HepG2 (cell line): ENCODE results near the gene ACSBG1. TPM values are rescaled to one million over a fixed set of nuclear protein-coding genes. Genes with fewer than 3 reads are reported as not detected.

Source experiments
- AGO1 ChIP-seq: fragments of 200-400 bp; formaldehyde crosslinking; IDR thresholded peaks from 2 replicates; pipeline ENCODE4 v1.6.1; 2017; ENCODE audit warnings: mild to moderate bottlenecking, low read depth, low read length, moderate library complexity; ENCODE audit not compliant: poor library complexity, severe bottlenecking
- ARID3A ChIP-seq: IDR thresholded peaks from 2 replicates; pipeline ENCODE4 v1.6.1; 2012; ENCODE audit warnings: low read depth, low read length, improper control_type of control experiment
- ARNT ChIP-seq: fragments of 450-650 bp; IDR thresholded peaks from 2 replicates; pipeline ENCODE4 v1.6.1; 2017
- BRF2 ChIP-seq: sonication (generic); formaldehyde crosslinking; IDR thresholded peaks from 2 replicates; pipeline ENCODE4 v1.8.1; 2022; ENCODE audit warnings: mild to moderate bottlenecking, missing genetic modification reagents
- CENPX ChIP-seq: sonication (generic); formaldehyde crosslinking; IDR thresholded peaks from 2 replicates; pipeline ENCODE4 v1.9.0; 2021; ENCODE audit warnings: mild to moderate bottlenecking, missing genetic modification reagents, moderate library complexity
- CERS6 ChIP-seq: sonication (generic); formaldehyde crosslinking; IDR thresholded peaks from 2 replicates; pipeline ENCODE4 v1.5.0; 2020; ENCODE audit warnings: missing genetic modification reagents
- ELF1 ChIP-seq: sonication (generic); formaldehyde crosslinking; IDR thresholded peaks from 2 replicates; pipeline ENCODE4 v1.4.0; 2020; ENCODE audit warnings: missing genetic modification reagents
- ETV5 ChIP-seq: IDR thresholded peaks from 2 replicates; pipeline ENCODE4 v1.6.1; 2018; ENCODE audit warnings: missing biosample characterization, missing genetic modification reagents, inconsistent platforms, borderline replicate concordance
- MTF2 ChIP-seq: sonication (generic); formaldehyde crosslinking; IDR thresholded peaks from 2 replicates; pipeline ENCODE4 v1.5.0; 2020; ENCODE audit warnings: missing genetic modification reagents, borderline replicate concordance
- NFKB2 ChIP-seq: sonication (generic); formaldehyde crosslinking; IDR thresholded peaks from 2 replicates; pipeline ENCODE4 v1.4.0; 2020; ENCODE audit warnings: missing genetic modification reagents, borderline replicate concordance
- NR0B2 ChIP-seq: sonication (generic); formaldehyde crosslinking; IDR thresholded peaks from 2 replicates; pipeline ENCODE4 v1.4.0; 2020; ENCODE audit warnings: mild to moderate bottlenecking, missing genetic modification reagents
- NR1H2 ChIP-seq: sonication (generic); formaldehyde crosslinking; IDR thresholded peaks from 2 replicates; pipeline ENCODE4 v1.8.1; 2022; ENCODE audit warnings: low read depth, missing genetic modification reagents, borderline replicate concordance
- PHF20 ChIP-seq: sonication (generic); formaldehyde crosslinking; IDR thresholded peaks from 2 replicates; pipeline ENCODE4 v1.5.0; 2020; ENCODE audit warnings: mild to moderate bottlenecking, missing genetic modification reagents
- SALL1 ChIP-seq: sonication (generic); formaldehyde crosslinking; IDR thresholded peaks from 2 replicates; pipeline ENCODE4 v1.8.0; 2022; ENCODE audit warnings: mild to moderate bottlenecking, missing genetic modification reagents
- SOX13 ChIP-seq, 3 experiments: fragments of 450-650 bp in 1 of 3; sonication (generic) in 1 of 3; formaldehyde crosslinking in 1 of 3; IDR thresholded peaks in 2 of 3; conservative IDR thresholded peaks in 1 of 3; 2 replicates each; pipeline versions ENCODE4 v1.5.0 to v1.6.1; 2016 to 2020; ENCODE audit warnings: antibody characterized with exemption in 1 of 3, mild to moderate bottlenecking in 1 of 3, missing compliant biosample characterization in 1 of 3, missing genetic modification reagents in 1 of 3, moderate library complexity in 1 of 3
- SRSF9 ChIP-seq: fragments of 200-400 bp; formaldehyde crosslinking; IDR thresholded peaks from 2 replicates; pipeline ENCODE4 v1.6.1; 2018; ENCODE audit warnings: borderline replicate concordance, mild to moderate bottlenecking, low read depth, low read length; ENCODE audit not compliant: insufficient read depth, poor library complexity, severe bottlenecking
- TEAD2 ChIP-seq: sonication (generic); formaldehyde crosslinking; IDR thresholded peaks from 2 replicates; pipeline ENCODE4 v1.9.0; 2021; ENCODE audit warnings: missing genetic modification reagents
- TERF1 ChIP-seq: sonication (generic); formaldehyde crosslinking; IDR thresholded peaks from 2 replicates; pipeline ENCODE4 v1.8.0; 2022; ENCODE audit warnings: mild to moderate bottlenecking, missing genetic modification reagents, moderate library complexity
- ZFP36 ChIP-seq: fragments of 150-350 bp; IDR thresholded peaks from 2 replicates; pipeline ENCODE4 v1.6.1; 2018; ENCODE audit warnings: borderline replicate concordance, low read length, low read depth; ENCODE audit not compliant: partially characterized antibody
- ZNF260 ChIP-seq: sonication (generic); formaldehyde crosslinking; IDR thresholded peaks from 2 replicates; pipeline ENCODE4 v1.4.0; 2020; ENCODE audit warnings: missing genetic modification reagents, low read depth, mild to moderate bottlenecking, borderline replicate concordance
- ZNF329 ChIP-seq: sonication (generic); formaldehyde crosslinking; IDR thresholded peaks from 2 replicates; pipeline ENCODE4 v1.9.0; 2021; ENCODE audit warnings: low read depth, mild to moderate bottlenecking, missing genetic modification reagents
- ZNF569 ChIP-seq: sonication (generic); formaldehyde crosslinking; IDR thresholded peaks from 2 replicates; pipeline ENCODE4 v1.5.0; 2020; ENCODE audit warnings: mild to moderate bottlenecking, missing genetic modification reagents, moderate library complexity, borderline replicate concordance
- ZSCAN29 ChIP-seq: sonication (generic); formaldehyde crosslinking; conservative IDR thresholded peaks from 2 replicates; pipeline ENCODE4 v1.4.0; 2020; ENCODE audit warnings: mild to moderate bottlenecking, missing genetic modification reagents
- polyA plus RNA-seq, 8 experiments: library from polyadenylated mRNA; depleted of rRNA in 3 of 8; stranded (reverse) in 7 of 8; unstranded in 1 of 8; fragments of >200 nt; fragmentation: Illumina TruSeq in 4 of 8; extraction: Trizol in 4 of 8; gene quantifications; 2 replicates each; pipeline versions ENCODE4 v1.2.1 to v1.2.3, GENCODE V29; 2011 to 2016; ENCODE audit warnings: low read depth in 4 of 8, missing spikeins in 1 of 8, mixed read lengths in 1 of 8; ENCODE audit not compliant: insufficient read depth in 1 of 8
- total RNA-seq, 5 experiments: library from RNA; depleted of rRNA; stranded (reverse); fragments of >200 nt; fragmentation: Illumina TruSeq; extraction: Trizol; gene quantifications; 2 replicates each; pipeline ENCODE4 v1.2.3, GENCODE V29; 2016; ENCODE audit warnings: low read depth in 1 of 5

The ACSBG1 gene
- total and polyA plus RNA-seq, 2 of the 13 experiments (the other 11 are each of a cell fraction or from before 2014, with no cell fraction given) = 0.35 to 0.81 TPM

GRCh38 chr15:78149068-78149804, 85.1 kb downstream of the ACSBG1 start, which contains the start of gene IDH3A (continued):
- no peak for TF ChIP-seq TEAD2 (CRISPR knock-in tag)
- TF ChIP-seq SALL1 = peak; percentile 67
- TF ChIP-seq ETV5 (CRISPR knock-in tag) = peak; percentile 44; the same call in 1 of the 2 replicates
- no peak for TF ChIP-seq ZNF569 (CRISPR knock-in tag)
- TF ChIP-seq AGO1 = no peak
- no peak for TF ChIP-seq TERF1 (CRISPR knock-in tag)
- TF ChIP-seq ZNF329 = peak; percentile 29; the same call in 1 of the 2 replicates
- peak; percentile 90 for TF ChIP-seq ELF1 (CRISPR knock-in tag)
- peak; percentile 72 for TF ChIP-seq PHF20 (CRISPR knock-in tag)
- TF ChIP-seq NR1H2 = 0 out of 2 replicates have a peak, but pooled peaks have one; percentile 23
- TF ChIP-seq NR0B2 = no peak; the same call in 1 of the 2 replicates
- no peak for TF ChIP-seq ZNF260 (CRISPR knock-in tag)
- no peak for TF ChIP-seq SRSF9
- no peak for TF ChIP-seq ARNT
- no peak for TF ChIP-seq SOX13 (IDR thresholded peaks at IDR 0.05)
- no peak for TF ChIP-seq SOX13 (CRISPR knock-in tag; conservative IDR thresholded peaks at IDR 0.05 in 1 of 2, IDR thresholded peaks at IDR 0.05 in 1 of 2)
- TF ChIP-seq ZFP36 = no peak
- TF ChIP-seq ARID3A = no peak
- no peak for TF ChIP-seq NFKB2 (CRISPR knock-in tag)
- TF ChIP-seq MTF2 (CRISPR knock-in tag) = no peak
- TF ChIP-seq BRF2 (CRISPR knock-in tag) = no peak
- TF ChIP-seq CERS6 (CRISPR knock-in tag) = no peak
- no peak for TF ChIP-seq ZSCAN29 (CRISPR knock-in tag)
- no peak for TF ChIP-seq CENPX (CRISPR knock-in tag)
